Chondrocyte (in vitro differentiated cells): ENCODE measurements around the gene CYP27B1. TPM values are rescaled to one million over a fixed set of nuclear protein-coding genes. Genes with fewer than 3 reads are reported as not detected.

ENCODE experiments used
- DNase-seq: peaks from one replicate; pipeline ENCODE4 v3.0.0; 2021; ENCODE audit warnings: mixed read lengths, low spot score
- H3K27ac Mint-ChIP-seq: one replicate; pipeline ENCODE4 v1.8.0; 2021; ENCODE audit warnings: mild to moderate bottlenecking, moderate library complexity, mixed read lengths; ENCODE audit not compliant: unreplicated experiment
- H3K27me3 Mint-ChIP-seq: 2 replicates; pipeline ENCODE4 v1.8.0; 2021; ENCODE audit warnings: low read depth, mixed read lengths
- H3K36me3 Mint-ChIP-seq: 2 replicates; pipeline ENCODE4 v1.8.0; 2021; ENCODE audit warnings: low read depth, mixed read lengths
- H3K4me1 Mint-ChIP-seq: 2 replicates; pipeline ENCODE4 v1.8.0; 2021; ENCODE audit warnings: low read depth, mild to moderate bottlenecking, mixed read lengths
- H3K4me3 Mint-ChIP-seq: one replicate; pipeline ENCODE4 v1.8.0; 2021; ENCODE audit warnings: mild to moderate bottlenecking, moderate library complexity, mixed read lengths; ENCODE audit not compliant: unreplicated experiment
- H3K9me3 Mint-ChIP-seq: 2 replicates; pipeline ENCODE4 v1.8.0; 2021; ENCODE audit warnings: low read depth, mixed read lengths
- CTCF ChIP-seq: fragments of 200-600 bp; sonication (generic); IDR thresholded peaks from 2 replicates; pipeline ENCODE4 v1.5.0; 2021; ENCODE audit warnings: antibody characterized with exemption, mild to moderate bottlenecking, moderate library complexity
- total RNA-seq: library from RNA; stranded (reverse); gene quantifications from 3 replicates; pipeline ENCODE4 v1.2.1, GENCODE V29; 2021

CYP27B1 gene
- total RNA-seq, 1 donor from 2014 or later, result 3.2 TPM

- H3K27ac Mint-ChIP-seq, result peak overlapping the region; percentile 63
- peaks cover 27% of the 10 kb centered on the region for H3K36me3 Mint-ChIP-seq
These were observed 17.8 kb downstream of the CYP27B1 start for GRCh38 chr12:57749061-57749460.

GRCh38 chr12:57746025-57746424 is 20.9 kb downstream of the CYP27B1 start:
- no peak for TF ChIP-seq CTCF

More at GRCh38 chr12:57749061-57749460, 17.8 kb downstream of the CYP27B1 start:
- Mint-ChIP-seq H3K9me3 (no peaks in the 10 kb centered on the region), H3K27me3 (no peaks in the 10 kb centered on the region), H3K4me1 (peaks cover 46% of the 10 kb centered on the region), H3K4me3 (no peak overlapping the region)
- no peak for TF ChIP-seq CTCF
- DNase-seq, result no peak

DNA sequence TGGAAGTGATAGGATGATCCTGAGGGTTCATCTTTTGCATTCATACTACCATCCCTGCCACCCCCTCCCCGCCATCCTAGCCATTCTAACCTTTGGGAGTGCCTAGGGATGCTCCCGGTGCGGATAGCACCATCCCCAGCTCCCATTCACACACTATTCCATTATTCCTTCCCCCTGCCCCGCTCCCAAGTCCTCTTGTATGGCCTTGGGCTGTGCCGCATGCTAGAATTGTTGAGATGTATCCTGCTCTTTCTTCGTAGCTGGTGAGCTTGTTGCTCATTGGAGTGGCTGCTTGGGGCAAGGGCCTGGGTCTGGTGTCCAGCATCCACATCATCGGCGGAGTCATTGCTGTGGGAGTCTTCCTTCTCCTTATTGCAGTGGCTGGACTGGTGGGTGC is 21.4 kb downstream of the CYP27B1 start:
- Mint-ChIP-seq H3K27me3 (peaks cover 10% of the 10 kb centered on the region), H3K9me3 (no peaks in the 10 kb centered on the region), H3K4me3 (peak overlapping the region; percentile 95), H3K36me3 (peaks cover 22% of the 10 kb centered on the region), H3K27ac (peak overlapping the region; percentile 99), H3K4me1 (peaks cover 25% of the 10 kb centered on the region)
- TF ChIP-seq CTCF, result no peak
- no peak for DNase-seq

More at GRCh38 chr12:57746025-57746424, 20.9 kb downstream of the CYP27B1 start:
- Mint-ChIP-seq H3K27ac (peak overlapping the region; percentile 99), H3K4me1 (peaks cover 30% of the 10 kb centered on the region), H3K27me3 (peaks cover 4% of the 10 kb centered on the region), H3K4me3 (peak overlapping the region; percentile 95), H3K36me3 (peaks cover 24% of the 10 kb centered on the region), H3K9me3 (no peaks in the 10 kb centered on the region)
- DNase-seq, result no peak

- peak within 1 kb of the TSS; percentile 95 for H3K4me3 Mint-ChIP-seq
- peak within 1 kb of the TSS; percentile 99 for H3K27ac Mint-ChIP-seq
- peaks cover 20% of the 10 kb centered on the region for H3K4me1 Mint-ChIP-seq
- no peaks in the 10 kb centered on the region for H3K9me3 Mint-ChIP-seq
- peaks cover 20% of the 10 kb centered on the region for H3K36me3 Mint-ChIP-seq
- TF ChIP-seq CTCF, result no peak
- peak; percentile 97 for DNase-seq
- peaks cover 12% of the 10 kb centered on the region for H3K27me3 Mint-ChIP-seq
These were observed 21.9 kb downstream of the CYP27B1 start, which contains the start of gene TSPAN31 for GRCh38 chr12:57744777-57745484. Gene TSPAN31, plus strand, starts transcription at chr12:57745039. Its CDS starts 116 bp downstream, at chr12:57745155.

GRCh38 chr12:57744194-57744776 is 22.6 kb downstream of the CYP27B1 start:
- DNase-seq, result peak; percentile 72
- Mint-ChIP-seq H3K27me3 (peaks cover 17% of the 10 kb centered on the region), H3K9me3 (no peaks in the 10 kb centered on the region), H3K27ac (peak overlapping the region; percentile 99), H3K36me3 (peaks cover 20% of the 10 kb centered on the region), H3K4me3 (peak overlapping the region; percentile 95), H3K4me1 (peaks cover 21% of the 10 kb centered on the region)
- TF ChIP-seq CTCF, result no peak
